Stomach (tissue), 9 donors: Measurements from ENCODE around the gene AZIN2. TPM values are rescaled to one million over a fixed set of nuclear protein-coding genes. Genes with fewer than 3 reads are reported as not detected.
"Not testable (repeated sequence)": the region's sequence is repeated elsewhere in the genome, so short reads cannot be mapped to it uniquely, and the experiment has no call there.

ENCODE experiments used
- DNase-seq, 2 donors: peaks; one replicate each; pipeline versions ENCODE4 v3.0.0 to v3.0.0-alpha.2; 2013 to 2019
- H3K27ac ChIP-seq, 5 donors: fragments of 200-600 bp in 4 of 5; sonication (generic) in 4 of 5; one replicate each; pipeline ENCODE4 v1.5.1; 2013 to 2019; ENCODE audit warnings: mild to moderate bottlenecking in 1 of 5, moderate library complexity in 1 of 5
- H3K27me3 ChIP-seq, 3 donors: fragments of 200-600 bp; sonication (generic); one replicate each; pipeline ENCODE4 v1.5.1; 2017 to 2019; ENCODE audit warnings: mixed run types in 1 of 3
- H3K36me3 ChIP-seq, 4 donors: fragments of 200-600 bp; sonication (generic); 1 replicate in 3 of 4; 2 replicates in 1 of 4; pipeline ENCODE4 v1.5.1; 2016 to 2019
- H3K4me1 ChIP-seq, 4 donors: fragments of 200-600 bp; sonication (generic); one replicate each; pipeline ENCODE4 v1.5.1; 2016 to 2019
- H3K4me3 ChIP-seq, 4 donors: fragments of 200-600 bp; sonication (generic) in 3 of 4; one replicate each; pipeline ENCODE4 v1.5.1; 2016 to 2019; ENCODE audit warnings: mild to moderate bottlenecking in 1 of 4
- H3K9me3 ChIP-seq, 4 donors: fragments of 200-600 bp; sonication (generic); one replicate each; pipeline ENCODE4 v1.5.1; 2016 to 2019
- CTCF ChIP-seq, 7 experiments: fragments of 450-650 bp in 4 of 7; fragments of 200-600 bp in 3 of 7; sonication (generic) in 3 of 7; IDR thresholded peaks; one replicate each; pipeline ENCODE4 v1.5.1; 2016 to 2019; ENCODE audit warnings: antibody characterized with exemption in 7 of 7, control low read depth in 2 of 7, mild to moderate bottlenecking in 1 of 7
- EP300 ChIP-seq: sonication (generic); formaldehyde crosslinking; IDR thresholded peaks from one replicate; pipeline ENCODE4 v1.6.1; 2017; ENCODE audit warnings: antibody characterized with exemption
- POLR2A ChIP-seq, 4 donors: fragments of 450-650 bp; IDR thresholded peaks; one replicate each; pipeline ENCODE4 v1.6.1; 2016; ENCODE audit warnings: antibody characterized with exemption in 4 of 4, control low read depth in 2 of 4, mild to moderate bottlenecking in 1 of 4, moderate library complexity in 1 of 4
- POLR2AphosphoS5 ChIP-seq, 3 donors: sonication (generic); formaldehyde crosslinking; IDR thresholded peaks; one replicate each; pipeline ENCODE4 v1.6.1; 2016; ENCODE audit warnings: antibody characterized with exemption in 3 of 3
- WGBS, 5 donors: extraction: QIAGEN DNeasy Blood & Tissue Kit in 3 of 5; methylation state at CpG; one replicate each; pipeline versions ENCODE4 v1.1.5 to v1.1.7; 2013 to 2018; 5-methylcytosine and 5-hydroxymethylcytosine counted together
- intact Hi-C: fragments of 100-400 bp; cut with DNase I; formaldehyde crosslinking; loops from one replicate; pipeline ENCODE4 v1.15.1; 2023; ENCODE audit warnings: low total_unique reads
- polyA plus RNA-seq, 3 donors: library from polyadenylated mRNA; stranded (reverse); fragments of 200-250 nt; gene quantifications; one replicate each; pipeline ENCODE4 v1.2.3, GENCODE V29; 2013
- total RNA-seq, 5 donors: library from RNA; depleted of rRNA; stranded (reverse); fragments of >200 nt; gene quantifications; one replicate each; pipeline versions ENCODE4 v1.1.0 to v1.2.3, GENCODE V29; 2014 to 2016
- donor health status: healthy with polysubstance abuse.
- donor health status: Bipolar disorder and iron deficiency.
- donor health status: healthy.

Gene AZIN2
- total and polyA plus RNA-seq, 8 donors = 0.61 to 39.7 (median 2.0) TPM; not detected in 1

DNA sequence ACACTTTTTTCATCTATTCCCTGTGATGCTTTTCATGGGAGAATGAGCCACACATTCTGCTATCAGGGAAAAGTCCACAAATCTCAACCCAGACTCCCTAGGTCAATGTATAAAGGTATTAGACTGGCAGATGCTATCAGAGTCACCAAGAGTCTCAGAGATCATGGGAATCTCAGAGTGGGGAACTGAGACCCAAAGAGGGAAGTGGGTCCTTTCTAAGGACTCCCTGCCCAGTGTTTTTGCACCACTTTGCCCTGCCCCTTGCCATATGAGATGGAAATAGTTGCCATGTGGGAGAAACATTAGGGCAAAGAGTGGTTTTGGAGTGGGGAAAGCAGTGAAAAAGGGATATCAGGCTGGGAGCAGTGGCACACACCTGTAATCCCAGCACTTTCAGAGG, 19.1 kb upstream of the AZIN2 start:
- intact Hi-C loops = no loop called here

DNA sequence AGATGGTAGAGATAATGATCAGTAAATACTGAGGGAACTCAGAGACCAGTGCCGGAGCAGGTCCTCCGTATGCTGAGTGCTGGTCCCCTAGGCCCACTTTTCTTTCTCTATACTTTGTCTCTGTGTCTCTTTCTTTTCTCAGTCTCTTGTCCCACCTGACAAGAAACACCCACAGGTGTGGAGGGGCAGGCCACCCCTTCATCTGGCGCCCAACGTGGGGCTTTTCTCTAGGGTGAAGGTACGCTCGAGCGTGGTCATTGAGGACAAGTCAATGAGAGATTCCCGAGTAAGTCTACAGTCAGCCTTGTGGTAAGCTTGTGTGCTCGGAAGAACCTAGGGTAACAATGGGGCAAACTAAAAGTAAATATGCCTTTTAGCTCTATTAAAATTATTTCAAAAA, 16.7 kb upstream of the AZIN2 start:
- H3K27ac ChIP-seq, DNase-seq, H3K4me1 ChIP-seq, H3K27me3 ChIP-seq, intact Hi-C loops, H3K4me3 ChIP-seq, H3K36me3 ChIP-seq: not testable (repeated sequence)
- peaks cover 17 to 47% (median 38%) of the 10 kb centered on the region in 4 donors for H3K9me3 ChIP-seq
- 88 to 93% (median 92%) methylated on average over 9 of the region's 9 CpGs for WGBS, 5 donors

More for the DNA sequence above, 19.1 kb upstream of the AZIN2 start:
- Histone ChIP-seq H3K36me3 (no peaks in the 10 kb centered on the region), H3K27me3 (no peaks in the 10 kb centered on the region), H3K4me1 (no peaks in the 10 kb centered on the region), H3K4me3 (no peak overlapping the region), H3K9me3 (peaks cover 17 to 47% (median 38%) of the 10 kb centered on the region in 4 donors), H3K27ac (no peak overlapping the region)
- no peak for TF ChIP-seq POLR2AphosphoS5 (IDR thresholded peaks at IDR 0.05)
- no peak for TF ChIP-seq CTCF (IDR thresholded peaks at IDR 0.05)
- TF ChIP-seq EP300 = no peak
- TF ChIP-seq POLR2A (IDR thresholded peaks at IDR 0.05) = no peak
- no peak for DNase-seq

DNA sequence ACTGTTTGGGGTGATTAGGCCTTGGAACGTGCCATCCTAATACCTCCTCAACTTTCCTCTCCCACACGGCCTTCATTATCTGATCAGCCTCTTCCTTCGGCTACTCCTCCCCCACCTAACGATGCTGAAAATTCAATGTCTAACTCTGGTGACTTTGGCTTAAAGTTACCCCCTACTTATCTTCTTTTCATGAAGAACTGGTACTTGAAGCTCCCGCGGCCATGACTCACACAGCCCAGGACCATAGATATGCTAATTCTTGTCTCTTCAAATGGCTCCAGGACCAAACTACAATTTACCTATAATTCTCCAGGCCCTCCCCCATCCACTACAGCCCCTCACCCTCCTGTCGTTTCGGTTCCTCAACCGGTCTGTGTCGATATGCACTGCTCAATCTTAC, 15.7 kb upstream of the AZIN2 start:
- Histone ChIP-seq H3K4me3 (no peak overlapping the region), H3K9me3 (peaks cover 17 to 47% (median 38%) of the 10 kb centered on the region in 4 donors), H3K27me3 (no peaks in the 10 kb centered on the region), H3K4me1 (no peaks in the 10 kb centered on the region), H3K36me3 (no peaks in the 10 kb centered on the region), H3K27ac (no peak overlapping the region)
- intact Hi-C loops = no loop called here
- 88 to 93% (median 92%) methylated on average over 10 of the region's 10 CpGs for WGBS, 5 donors
- no peak for TF ChIP-seq EP300
- no peak for TF ChIP-seq POLR2A (IDR thresholded peaks at IDR 0.05)
- TF ChIP-seq POLR2AphosphoS5 (IDR thresholded peaks at IDR 0.05) = no peak
- no peak for TF ChIP-seq CTCF (IDR thresholded peaks at IDR 0.05)
- no peak for DNase-seq

GRCh38 chr1:33066477-33066876, 14.5 kb upstream of the AZIN2 start:
- 87 to 98% (median 94%) methylated on average over 3 of the region's 3 CpGs for WGBS, 5 donors
- H3K27me3 ChIP-seq, H3K4me3 ChIP-seq, H3K27ac ChIP-seq, DNase-seq, intact Hi-C loops, H3K36me3 ChIP-seq, H3K4me1 ChIP-seq: not testable (repeated sequence)
- peaks cover 17 to 47% (median 38%) of the 10 kb centered on the region in 4 donors for H3K9me3 ChIP-seq

DNA sequence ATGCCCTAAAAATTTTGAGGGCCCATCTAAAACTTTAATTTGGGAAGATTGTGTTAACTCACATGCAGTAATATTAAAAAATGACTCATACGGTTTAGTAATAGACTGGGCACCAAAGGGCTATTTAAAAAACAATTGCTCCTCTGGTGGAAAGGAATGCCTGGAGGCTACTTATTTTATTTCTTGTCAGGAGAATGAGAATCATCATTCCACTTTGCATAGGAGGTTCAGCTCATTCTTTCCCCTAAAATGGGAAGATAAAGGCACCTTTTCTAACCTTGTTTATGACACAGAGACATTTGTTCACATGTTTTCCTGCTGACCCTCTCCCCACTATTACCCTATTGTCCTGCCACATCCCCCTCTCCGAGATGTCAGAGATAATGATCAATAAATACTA, 12.8 kb upstream of the AZIN2 start:
- intact Hi-C loops, DNase-seq: not testable (repeated sequence)
- WGBS, 5 donors = 32 to 56% (median 48%) methylated on average over 2 of the region's 2 CpGs

DNA sequence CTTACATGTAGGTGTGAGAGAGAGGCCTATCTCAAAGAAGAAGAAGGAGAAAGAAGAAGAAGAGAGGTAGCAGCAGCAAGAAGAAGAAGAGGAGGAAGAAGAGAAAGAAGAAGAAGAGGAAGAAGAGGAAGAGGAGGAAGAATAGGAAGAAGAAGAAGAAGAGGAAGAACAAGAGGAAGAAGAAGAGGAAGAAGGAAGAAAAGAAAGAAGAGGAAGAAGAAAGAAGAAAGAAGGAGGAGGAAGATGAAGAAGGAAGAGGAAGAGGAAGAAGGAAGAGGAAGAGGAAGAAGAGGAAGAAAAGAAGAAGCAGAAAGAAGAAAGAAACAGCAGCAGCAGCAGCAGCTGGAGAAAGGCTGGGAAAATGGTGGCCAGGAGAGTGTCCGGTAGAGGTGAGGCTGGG, 10.3 kb upstream of the AZIN2 start:
- no peak overlapping the region for H3K4me3 ChIP-seq
- no peaks in the 10 kb centered on the region for H3K4me1 ChIP-seq
- no peak for DNase-seq
- TF ChIP-seq POLR2AphosphoS5 (IDR thresholded peaks at IDR 0.05) = no peak
- no peak for TF ChIP-seq POLR2A (IDR thresholded peaks at IDR 0.05)
- TF ChIP-seq EP300 = no peak
- TF ChIP-seq CTCF (IDR thresholded peaks at IDR 0.05) = no peak
- no peaks in the 10 kb centered on the region for H3K36me3 ChIP-seq
- 92 to 100% (median 95%) methylated on average over 1 of the region's 1 CpG for WGBS, 5 donors
- intact Hi-C loops = no loop called here
- H3K27ac ChIP-seq = no peak overlapping the region
- H3K9me3 ChIP-seq = peaks cover 0 to 8% (median 4%) of the 10 kb centered on the region in 4 donors
- no peaks in the 10 kb centered on the region for H3K27me3 ChIP-seq

More for the DNA sequence above, 12.8 kb upstream of the AZIN2 start:
- peaks cover 17 to 34% (median 27%) of the 10 kb centered on the region in 4 donors for H3K9me3 ChIP-seq
- H3K4me3 ChIP-seq, H3K27me3 ChIP-seq, H3K36me3 ChIP-seq, H3K4me1 ChIP-seq, H3K27ac ChIP-seq: not testable (repeated sequence)
